ENCODE data around the gene GALNTL6.

The GALNTL6 gene

DNA sequence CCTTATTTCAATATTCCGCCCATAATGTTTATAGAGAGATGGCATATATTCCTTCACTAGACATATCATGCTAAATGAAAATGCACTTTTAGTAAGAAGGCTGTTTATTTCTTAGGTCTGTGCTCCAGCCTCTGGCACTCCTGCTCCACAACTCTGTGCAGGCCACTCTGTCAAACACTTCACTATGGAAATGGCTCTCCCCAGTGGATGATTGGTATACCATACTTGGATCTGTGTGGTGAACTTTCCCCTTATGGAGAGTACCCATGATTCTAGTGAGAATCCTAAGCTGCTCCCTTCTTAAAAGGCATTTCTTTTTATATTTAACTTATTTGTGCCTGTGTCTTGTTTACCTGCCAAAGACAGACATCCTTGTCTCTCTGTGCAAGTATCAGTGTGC is 875.3 kb downstream of the GALNTL6 start:
- DNase-seq (ENCODE audit: low spot score) = no peak
- in situ Hi-C loops (cut with MboI; ENCODE audit: low sequenced_read_pairs, unreplicated experiment) = no loop called here
- TF ChIP-seq, protein P1, sequence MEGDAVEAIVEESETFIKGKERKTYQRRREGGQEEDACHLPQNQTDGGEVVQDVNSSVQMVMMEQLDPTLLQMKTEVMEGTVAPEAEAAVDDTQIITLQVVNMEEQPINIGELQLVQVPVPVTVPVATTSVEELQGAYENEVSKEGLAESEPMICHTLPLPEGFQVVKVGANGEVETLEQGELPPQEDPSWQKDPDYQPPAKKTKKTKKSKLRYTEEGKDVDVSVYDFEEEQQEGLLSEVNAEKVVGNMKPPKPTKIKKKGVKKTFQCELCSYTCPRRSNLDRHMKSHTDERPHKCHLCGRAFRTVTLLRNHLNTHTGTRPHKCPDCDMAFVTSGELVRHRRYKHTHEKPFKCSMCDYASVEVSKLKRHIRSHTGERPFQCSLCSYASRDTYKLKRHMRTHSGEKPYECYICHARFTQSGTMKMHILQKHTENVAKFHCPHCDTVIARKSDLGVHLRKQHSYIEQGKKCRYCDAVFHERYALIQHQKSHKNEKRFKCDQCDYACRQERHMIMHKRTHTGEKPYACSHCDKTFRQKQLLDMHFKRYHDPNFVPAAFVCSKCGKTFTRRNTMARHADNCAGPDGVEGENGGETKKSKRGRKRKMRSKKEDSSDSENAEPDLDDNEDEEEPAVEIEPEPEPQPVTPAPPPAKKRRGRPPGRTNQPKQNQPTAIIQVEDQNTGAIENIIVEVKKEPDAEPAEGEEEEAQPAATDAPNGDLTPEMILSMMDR (IDR thresholded peaks at IDR 0.05; ENCODE audit: borderline replicate concordance, control extremely low read depth, extremely low read depth, insufficient read depth, missing control alignments) = no peak

DNA sequence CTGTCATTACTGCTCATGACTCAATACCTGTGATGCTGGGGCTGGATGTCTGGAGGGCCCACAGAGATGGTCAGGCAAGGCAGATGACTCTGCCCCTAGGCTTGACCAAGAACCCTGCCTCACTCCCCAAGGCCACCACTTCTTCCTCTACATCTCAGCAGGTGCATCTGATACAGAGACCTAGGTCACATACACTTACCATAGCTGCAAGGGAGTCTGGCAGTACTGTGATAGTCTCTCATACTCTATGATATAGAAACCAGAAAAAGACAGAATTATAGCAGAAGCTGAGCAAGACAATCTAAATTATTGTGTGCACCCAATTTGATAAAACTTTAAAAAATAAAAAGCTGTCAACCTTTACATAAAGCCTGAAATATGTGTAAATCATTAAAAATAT is 878.3 kb downstream of the GALNTL6 start:
- no peak for DNase-seq (ENCODE audit: low spot score)
- in situ Hi-C loops (cut with MboI; ENCODE audit: low sequenced_read_pairs, unreplicated experiment) = no loop called here
- TF ChIP-seq, protein P1 (IDR thresholded peaks at IDR 0.05; ENCODE audit: borderline replicate concordance, control extremely low read depth, extremely low read depth, insufficient read depth, missing control alignments) = no peak

DNA sequence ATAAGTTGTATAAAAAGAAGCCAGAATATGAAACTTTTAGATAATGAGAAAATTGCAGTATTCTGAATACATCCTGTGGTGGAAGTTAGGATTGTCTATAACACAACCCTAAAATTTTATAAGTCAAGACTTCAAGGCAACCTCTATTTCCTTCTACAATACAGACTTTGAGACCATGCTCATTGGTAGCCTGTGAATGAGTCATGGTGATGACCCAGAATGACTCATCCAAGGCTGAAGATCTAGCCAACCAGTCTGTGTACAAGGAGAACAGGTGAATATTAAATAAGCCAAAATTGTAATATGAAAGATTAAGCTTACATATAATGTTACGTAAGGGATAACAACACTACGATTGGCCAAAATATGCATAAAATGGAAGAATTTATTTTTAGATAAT is 879.5 kb downstream of the GALNTL6 start:
- DNase-seq (ENCODE audit: low spot score) = no peak
- TF ChIP-seq, protein P1 (IDR thresholded peaks at IDR 0.05; ENCODE audit: borderline replicate concordance, control extremely low read depth, extremely low read depth, insufficient read depth, missing control alignments) = no peak
- in situ Hi-C loops (cut with MboI; ENCODE audit: low sequenced_read_pairs, unreplicated experiment) = no loop called here

DNA sequence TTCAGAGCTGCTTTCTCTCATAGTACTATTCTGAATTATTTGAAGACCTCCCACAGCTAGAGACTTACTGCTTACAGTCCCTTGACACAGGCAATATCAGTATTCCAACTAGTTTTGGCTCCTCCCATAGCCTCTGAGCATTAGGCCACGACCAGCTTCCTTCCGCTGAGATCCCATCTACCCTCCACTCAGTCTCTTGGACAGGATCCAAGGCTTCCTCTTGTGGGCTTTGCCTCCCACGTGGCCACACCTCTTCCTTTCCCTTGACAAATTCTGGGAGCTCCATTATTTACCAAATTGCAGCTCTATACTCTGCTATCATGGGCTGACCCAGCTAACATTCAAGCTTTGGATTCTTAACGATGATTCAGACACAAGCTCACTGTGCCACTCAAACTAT is 885.1 kb downstream of the GALNTL6 start:
- in situ Hi-C loops (cut with MboI; ENCODE audit: low sequenced_read_pairs, unreplicated experiment) = no loop called here
- TF ChIP-seq, protein P1 (IDR thresholded peaks at IDR 0.05; ENCODE audit: borderline replicate concordance, control extremely low read depth, extremely low read depth, insufficient read depth, missing control alignments) = no peak
- no peak for DNase-seq (ENCODE audit: low spot score)

DNA sequence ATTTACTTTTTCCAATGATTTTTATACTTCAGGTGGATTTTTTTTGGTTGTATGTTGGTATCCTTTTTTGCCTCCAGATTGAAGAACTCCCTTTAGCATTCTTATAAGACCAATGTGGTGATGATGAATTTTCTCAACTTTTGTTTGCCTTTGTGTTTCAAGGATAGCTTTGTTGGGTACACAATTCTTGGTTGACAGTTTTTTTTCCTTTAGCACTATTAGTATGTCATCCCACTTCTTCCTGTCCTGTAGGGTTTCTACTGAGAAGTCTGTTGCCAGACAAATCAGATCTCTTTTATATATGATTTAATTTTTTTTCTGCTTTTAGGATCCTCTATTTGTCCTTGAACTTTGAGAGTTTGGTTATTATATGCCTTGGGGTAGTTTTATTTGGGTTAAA is 892.4 kb downstream of the GALNTL6 start:
- TF ChIP-seq, protein P1 (IDR thresholded peaks at IDR 0.05; ENCODE audit: borderline replicate concordance, control extremely low read depth, extremely low read depth, insufficient read depth, missing control alignments) = no peak
- in situ Hi-C loops (cut with MboI; ENCODE audit: low sequenced_read_pairs, unreplicated experiment) = no loop called here
- no peak for DNase-seq (ENCODE audit: low spot score)

DNA sequence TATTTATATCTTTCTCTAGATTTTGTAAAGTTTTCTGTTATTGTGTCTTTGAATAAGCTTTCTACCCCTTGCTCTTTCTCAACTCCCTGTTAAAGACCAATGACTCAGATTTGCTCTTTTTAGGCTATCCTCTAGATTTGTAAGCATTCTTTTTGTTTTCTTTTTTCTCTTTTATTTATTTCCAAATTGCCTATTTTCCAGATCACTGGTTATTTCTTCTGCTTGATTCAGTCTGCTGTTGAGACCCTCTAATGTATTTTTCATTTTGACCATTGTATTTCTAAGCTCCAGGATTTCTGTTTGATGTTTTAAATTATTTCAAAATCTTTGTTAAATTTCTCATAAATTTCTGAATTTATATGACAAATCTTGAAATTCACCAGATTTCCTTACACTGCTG is 892.8 kb downstream of the GALNTL6 start:
- TF ChIP-seq, protein P1 (IDR thresholded peaks at IDR 0.05; ENCODE audit: borderline replicate concordance, control extremely low read depth, extremely low read depth, insufficient read depth, missing control alignments) = no peak
- in situ Hi-C loops (cut with MboI; ENCODE audit: low sequenced_read_pairs, unreplicated experiment) = no loop called here
- DNase-seq (ENCODE audit: low spot score) = no peak

DNA sequence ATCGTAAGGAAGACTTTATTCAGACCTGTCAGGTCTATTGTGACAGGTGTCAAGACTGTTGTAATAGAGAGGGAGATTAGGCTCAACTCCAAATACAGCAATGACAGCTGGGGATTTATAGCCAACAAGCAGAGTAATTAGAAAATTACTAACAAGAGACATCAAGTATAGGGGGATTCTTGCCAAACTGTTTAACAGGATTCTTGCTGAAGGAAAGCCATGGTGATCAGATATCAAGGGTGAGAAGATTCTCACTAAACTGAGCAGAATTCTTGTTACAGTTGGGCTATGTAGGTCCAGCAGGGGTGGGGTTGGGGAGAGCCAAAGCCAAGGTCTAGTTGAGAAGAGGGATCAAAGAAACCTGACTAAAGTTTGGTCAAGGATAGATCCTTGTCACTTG is 894.4 kb downstream of the GALNTL6 start:
- in situ Hi-C loops (cut with MboI; ENCODE audit: low sequenced_read_pairs, unreplicated experiment) = no loop called here
- no peak for DNase-seq (ENCODE audit: low spot score)
- TF ChIP-seq, protein P1 (IDR thresholded peaks at IDR 0.05; ENCODE audit: borderline replicate concordance, control extremely low read depth, extremely low read depth, insufficient read depth, missing control alignments) = no peak

Measured in GM13976 (cell line).